Islet of Langerhans (tissue), 1 donor: ENCODE data around the gene FAM185A.
"Not testable (repeated sequence)": the region's sequence is repeated elsewhere in the genome, so short reads cannot be mapped to it uniquely, and the experiment has no call there.

Experiments
- FAIRE-seq: peaks from one replicate; lab custom pipeline; 2011; peaks lifted over from hg19 to GRCh38; lab: Jason Lieb, UNC

Gene FAM185A

GRCh38 chr7:102830197-102830596, 81.4 kb downstream of the FAM185A start:
- no peak for FAIRE-seq

GRCh38 chr7:102832674-102833073, 83.9 kb downstream of the FAM185A start:
- no peak for FAIRE-seq

DNA sequence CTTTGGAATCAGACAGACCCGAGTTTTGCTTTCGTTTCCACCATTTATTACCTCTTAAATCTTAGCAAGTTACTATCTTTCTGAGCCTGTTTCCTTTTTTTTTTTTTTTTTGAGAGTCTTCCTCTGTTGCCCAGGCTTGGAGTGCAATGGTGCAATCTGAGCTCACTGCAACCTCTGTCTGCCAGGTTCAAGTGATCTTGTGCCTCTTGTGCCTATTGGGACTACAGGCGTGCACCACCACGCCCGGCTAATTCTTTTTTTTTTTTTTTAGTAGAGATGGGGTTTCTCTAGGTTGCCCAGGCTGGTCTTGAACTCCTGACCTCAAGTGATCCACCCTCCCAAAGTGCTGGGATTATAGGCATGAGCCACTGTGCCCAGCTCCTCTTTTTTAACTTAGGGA, 84.5 kb downstream of the FAM185A start:
- FAIRE-seq: no peak

- no peak for FAIRE-seq
Observed at GRCh38 chr7:102834466-102834865, 85.7 kb downstream of the FAM185A start.

- FAIRE-seq: no peak
Observed at GRCh38 chr7:102834999-102835398, 86.2 kb downstream of the FAM185A start.

GRCh38 chr7:102836191-102836919, 87.6 kb downstream of the FAM185A start:
- no peak for FAIRE-seq

- no peak for FAIRE-seq
Observed at GRCh38 chr7:102836977-102837376, 88.2 kb downstream of the FAM185A start.

DNA sequence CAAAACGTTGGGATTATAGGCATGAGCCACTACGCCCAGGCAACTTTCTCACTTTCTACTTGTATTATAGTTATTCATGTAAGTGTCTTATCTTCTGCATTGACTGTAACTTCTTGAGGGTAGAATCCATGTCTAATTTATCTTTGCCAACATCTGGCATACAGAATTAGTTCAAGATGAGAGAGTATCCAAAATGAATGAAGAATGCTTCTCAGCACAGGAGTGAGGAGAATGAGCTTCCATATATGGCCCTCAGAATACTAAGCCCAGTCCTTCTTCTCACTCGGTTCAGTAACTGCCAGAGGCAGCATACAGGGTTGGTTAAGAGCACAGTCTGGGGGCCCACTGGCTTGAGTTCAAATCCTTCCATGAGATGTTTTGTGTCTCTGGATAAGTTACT, 89.0 kb downstream of the FAM185A start:
- FAIRE-seq: no peak

- not testable (repeated sequence) for FAIRE-seq
Observed at GRCh38 chr7:102838572-102839101, 89.8 kb downstream of the FAM185A start.

DNA sequence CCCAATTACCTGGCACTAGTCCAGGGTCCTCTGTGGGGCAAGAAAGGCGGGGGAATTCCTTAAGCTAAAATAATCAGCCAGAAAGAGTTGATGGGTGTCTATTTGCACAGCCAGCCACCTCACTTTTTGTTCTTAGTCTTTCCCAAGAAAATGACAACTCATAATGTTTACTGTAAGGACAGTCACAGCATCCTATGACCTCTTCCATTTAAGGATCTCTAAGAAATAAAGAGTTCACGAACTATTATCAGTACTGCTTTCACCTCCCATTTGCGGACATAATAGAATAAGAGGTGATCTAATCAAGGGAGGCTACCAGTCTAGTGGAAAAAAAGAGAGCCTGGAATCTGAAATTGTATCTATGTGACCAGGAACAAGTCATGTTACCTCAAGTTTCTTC, 91.6 kb downstream of the FAM185A start:
- no peak for FAIRE-seq

- no peak for FAIRE-seq
Observed at GRCh38 chr7:102841290-102841689, 92.5 kb downstream of the FAM185A start.

DNA sequence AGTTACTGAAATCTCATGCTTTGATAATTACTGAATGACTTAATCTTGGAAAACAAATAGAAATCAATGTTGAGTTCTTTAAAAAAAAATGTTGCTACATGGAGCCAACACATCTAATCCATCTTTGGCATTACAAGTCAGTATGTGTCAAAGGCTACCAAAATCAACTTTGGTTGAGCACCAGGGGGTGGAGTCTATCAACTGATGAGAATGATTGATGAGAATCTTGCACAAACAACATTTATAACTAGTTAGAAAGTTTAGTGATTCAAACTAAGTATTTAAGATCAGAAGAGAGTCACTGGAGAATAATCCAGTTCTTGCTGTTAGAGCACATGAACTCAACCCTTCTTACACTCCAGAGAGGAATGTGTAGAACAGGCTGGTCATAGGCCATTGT, 93.5 kb downstream of the FAM185A start:
- FAIRE-seq: no peak

DNA sequence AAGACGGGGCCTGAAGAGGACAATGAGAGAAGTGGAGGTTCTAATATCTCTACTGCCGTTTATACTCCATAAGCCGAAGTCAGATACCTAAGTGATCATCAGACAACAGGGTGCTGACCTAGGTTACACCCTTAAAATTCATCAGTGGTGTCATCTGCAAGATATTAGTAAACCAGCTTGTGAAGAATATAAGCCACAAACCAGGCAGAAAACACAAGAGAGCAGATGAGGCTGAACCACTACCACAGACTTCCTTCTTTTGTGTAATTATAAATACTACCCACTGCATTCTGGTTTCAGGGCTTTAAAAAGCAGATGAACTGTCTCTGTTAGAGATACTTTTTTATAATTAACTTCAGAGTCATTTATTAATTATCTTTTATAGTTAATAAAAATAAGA, 95.1 kb downstream of the FAM185A start:
- no peak for FAIRE-seq

DNA sequence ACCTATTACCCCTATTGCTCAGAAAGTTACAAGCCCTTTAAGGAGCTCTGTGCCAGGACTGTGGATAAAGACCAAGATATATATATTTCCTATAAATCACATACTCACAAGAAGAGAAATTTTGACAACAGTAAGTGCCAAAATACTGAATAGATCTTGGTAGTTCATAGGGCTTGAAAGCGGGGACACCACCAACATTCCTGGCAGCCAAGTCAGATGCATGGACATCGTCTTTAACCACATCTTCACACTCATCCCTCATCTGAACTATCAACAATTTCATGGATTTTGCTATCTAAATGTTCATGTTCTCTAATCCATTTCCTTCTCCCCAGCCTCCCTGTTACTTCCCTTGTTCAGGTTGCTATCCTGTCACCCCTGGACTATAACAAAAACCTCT, 96.5 kb downstream of the FAM185A start:
- FAIRE-seq: no peak

DNA sequence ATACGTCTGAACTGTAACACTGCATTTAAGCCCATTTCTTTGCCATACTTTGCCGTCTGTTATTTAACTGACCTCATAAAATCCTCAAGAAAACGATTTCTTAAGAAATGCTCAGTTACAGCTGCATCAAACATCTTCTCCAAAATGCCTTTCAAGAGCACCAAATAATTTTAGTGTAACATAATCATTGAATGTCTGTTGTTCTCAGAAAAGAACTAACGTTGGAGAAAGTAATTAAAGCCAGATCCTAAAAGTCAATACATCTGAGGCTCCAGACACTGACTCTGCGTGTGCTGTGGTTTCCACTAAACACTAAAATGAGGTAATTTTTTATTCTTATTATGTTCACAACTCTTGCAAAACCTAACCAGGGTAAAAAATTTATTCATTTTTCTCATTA, 100.3 kb downstream of the FAM185A start:
- FAIRE-seq: no peak

- no peak for FAIRE-seq
Observed at GRCh38 chr7:102849538-102849937, 100.7 kb downstream of the FAM185A start.

DNA sequence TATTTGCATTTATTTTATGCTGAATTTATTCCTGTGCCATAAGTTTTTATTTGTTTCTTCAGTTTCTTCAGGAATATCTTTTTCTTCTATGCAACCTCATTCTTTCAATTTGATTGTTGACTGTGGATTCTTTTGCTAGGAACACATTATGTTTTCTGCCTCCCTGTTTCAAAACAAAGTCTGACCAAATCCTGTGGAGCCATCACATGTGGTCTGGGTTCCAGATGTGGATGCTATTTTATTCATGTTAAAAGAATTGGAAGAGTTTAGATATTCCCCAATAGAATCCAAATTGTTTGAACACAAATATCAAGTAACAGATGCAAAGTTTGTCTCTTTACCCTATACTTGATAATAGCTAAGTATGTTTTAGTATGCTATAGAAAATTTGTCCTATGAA, 107.2 kb downstream of the FAM185A start:
- FAIRE-seq: no peak
